Neural progenitor cell (in vitro differentiated cells): ENCODE results near the gene CD19. TPM values are rescaled to one million over a fixed set of nuclear protein-coding genes. Genes with fewer than 3 reads are reported as not detected.

Experiments used
- DNase-seq: peaks from one replicate; pipeline ENCODE4 v3.0.0-alpha.2; 2016; ENCODE audit warnings: low spot score
- H2AFZ ChIP-seq: fragments of 200-600 bp; sonication (generic); replicated peaks from 2 replicates; pipeline ENCODE4 v1.6.1; 2016; ENCODE audit warnings: antibody characterized with exemption
- H3F3A ChIP-seq: fragments of 200-600 bp; sonication (generic); 2 replicates; pipeline ENCODE4 v1.6.1; 2016; ENCODE audit warnings: antibody characterized with exemption, low read depth
- H3K27ac ChIP-seq: fragments of 200-600 bp; sonication (generic); 2 replicates; pipeline ENCODE4 v1.5.1; 2016; ENCODE audit warnings: mild to moderate bottlenecking
- H3K27me3 ChIP-seq: fragments of 200-600 bp; sonication (generic); 2 replicates; pipeline ENCODE4 v1.6.1; 2016; ENCODE audit warnings: mild to moderate bottlenecking, moderate library complexity
- H3K36me3 ChIP-seq: fragments of 200-600 bp; sonication (generic); 2 replicates; pipeline ENCODE4 v1.5.1; 2016
- H3K4me1 ChIP-seq: fragments of 200-600 bp; sonication (generic); 2 replicates; pipeline ENCODE4 v1.6.1; 2016; ENCODE audit warnings: mixed run types
- H3K4me2 ChIP-seq: fragments of 200-600 bp; sonication (generic); 2 replicates; pipeline ENCODE4 v1.6.1; 2016
- H3K4me3 ChIP-seq: fragments of 200-600 bp; sonication (generic); 2 replicates; pipeline ENCODE4 v1.5.1; 2016
- H3K79me2 ChIP-seq: fragments of 200-600 bp; sonication (generic); 2 replicates; pipeline ENCODE4 v1.6.1; 2016; ENCODE audit warnings: low read depth
- H3K9ac ChIP-seq: fragments of 200-600 bp; sonication (generic); 2 replicates; pipeline ENCODE4 v1.6.1; 2016
- H3K9me3 ChIP-seq: fragments of 200-600 bp; sonication (generic); 2 replicates; pipeline ENCODE4 v1.5.1; 2016; ENCODE audit warnings: low read depth
- H4K20me1 ChIP-seq: fragments of 200-600 bp; sonication (generic); 2 replicates; pipeline ENCODE4 v1.6.1; 2016; ENCODE audit warnings: low read depth
- H3K27ac Mint-ChIP-seq: 3 replicates; pipeline ENCODE4 v1.8.0; 2021; ENCODE audit warnings: mixed read lengths
- H3K27me3 Mint-ChIP-seq: 2 replicates; pipeline ENCODE4 v1.8.0; 2022; ENCODE audit warnings: low read depth, mild to moderate bottlenecking, inconsistent platforms, moderate library complexity, mixed read lengths; ENCODE audit not compliant: insufficient read depth
- H3K36me3 Mint-ChIP-seq: 3 replicates; pipeline ENCODE4 v1.8.0; 2021; ENCODE audit warnings: mixed read lengths
- H3K4me1 Mint-ChIP-seq: 3 replicates; pipeline ENCODE4 v1.8.0; 2021; ENCODE audit warnings: mixed read lengths
- H3K4me3 Mint-ChIP-seq: 3 replicates; pipeline ENCODE4 v1.8.0; 2021; ENCODE audit warnings: mild to moderate bottlenecking, moderate library complexity, mixed read lengths
- H3K9me3 Mint-ChIP-seq: 3 replicates; pipeline ENCODE4 v1.8.0; 2020; ENCODE audit warnings: mixed read lengths
- EZH2 ChIP-seq: fragments of 200-600 bp; sonication (generic); IDR thresholded peaks from 2 replicates; pipeline ENCODE4 v1.6.1; 2017; ENCODE audit warnings: antibody characterized with exemption, mild to moderate bottlenecking, moderate library complexity
- EZH2phosphoT487 ChIP-seq: fragments of 200-600 bp; sonication (generic); IDR thresholded peaks from 2 replicates; pipeline ENCODE4 v1.6.1; 2017; ENCODE audit warnings: antibody characterized with exemption
- total RNA-seq: library from RNA; depleted of rRNA; stranded (reverse); fragments of >200 nt; gene quantifications from 2 replicates; pipeline ENCODE4 v1.2.3, GENCODE V29; 2015; ENCODE audit warnings: low replicate concordance
- TF ChIP-seq, protein P1 (sequence below): fragments of 200-600 bp; sonication (generic); IDR thresholded peaks from 2 replicates; pipeline ENCODE4 v1.5.1; 2017; ENCODE audit warnings: antibody characterized with exemption, mild to moderate bottlenecking

Gene CD19
- total RNA-seq, 1 donor from 2014 or later = not detected

GRCh38 chr16:28923652-28924398 lies 7.9 kb upstream of the CD19 start:
- Histone ChIP-seq H3K79me2 (no peaks in the 10 kb centered on the region), H3K4me2 (peak overlapping the region; percentile 84), H2AFZ (peak overlapping the region; percentile 43), H4K20me1 (no peaks in the 10 kb centered on the region), H3F3A (peaks cover 31% of the 10 kb centered on the region), H3K27ac (no peak overlapping the region), H3K36me3 (no peaks in the 10 kb centered on the region), H3K9ac (no peak overlapping the region), H3K9me3 (no peaks in the 10 kb centered on the region), H3K4me1 (no peaks in the 10 kb centered on the region), H3K27me3 (no peaks in the 10 kb centered on the region), H3K4me3 (peak overlapping the region; percentile 69)
- Mint-ChIP-seq H3K27ac (no peak overlapping the region), H3K4me3 (peak overlapping the region; percentile 93), H3K27me3 (peaks cover 4% of the 10 kb centered on the region), H3K4me1 (peaks cover 13% of the 10 kb centered on the region), H3K36me3 (no peaks in the 10 kb centered on the region), H3K9me3 (no peaks in the 10 kb centered on the region)
- DNase-seq = no peak
- no peak for TF ChIP-seq EZH2
- TF ChIP-seq EZH2phosphoT487 = no peak
- TF ChIP-seq, protein P1, sequence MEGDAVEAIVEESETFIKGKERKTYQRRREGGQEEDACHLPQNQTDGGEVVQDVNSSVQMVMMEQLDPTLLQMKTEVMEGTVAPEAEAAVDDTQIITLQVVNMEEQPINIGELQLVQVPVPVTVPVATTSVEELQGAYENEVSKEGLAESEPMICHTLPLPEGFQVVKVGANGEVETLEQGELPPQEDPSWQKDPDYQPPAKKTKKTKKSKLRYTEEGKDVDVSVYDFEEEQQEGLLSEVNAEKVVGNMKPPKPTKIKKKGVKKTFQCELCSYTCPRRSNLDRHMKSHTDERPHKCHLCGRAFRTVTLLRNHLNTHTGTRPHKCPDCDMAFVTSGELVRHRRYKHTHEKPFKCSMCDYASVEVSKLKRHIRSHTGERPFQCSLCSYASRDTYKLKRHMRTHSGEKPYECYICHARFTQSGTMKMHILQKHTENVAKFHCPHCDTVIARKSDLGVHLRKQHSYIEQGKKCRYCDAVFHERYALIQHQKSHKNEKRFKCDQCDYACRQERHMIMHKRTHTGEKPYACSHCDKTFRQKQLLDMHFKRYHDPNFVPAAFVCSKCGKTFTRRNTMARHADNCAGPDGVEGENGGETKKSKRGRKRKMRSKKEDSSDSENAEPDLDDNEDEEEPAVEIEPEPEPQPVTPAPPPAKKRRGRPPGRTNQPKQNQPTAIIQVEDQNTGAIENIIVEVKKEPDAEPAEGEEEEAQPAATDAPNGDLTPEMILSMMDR = no peak

DNA sequence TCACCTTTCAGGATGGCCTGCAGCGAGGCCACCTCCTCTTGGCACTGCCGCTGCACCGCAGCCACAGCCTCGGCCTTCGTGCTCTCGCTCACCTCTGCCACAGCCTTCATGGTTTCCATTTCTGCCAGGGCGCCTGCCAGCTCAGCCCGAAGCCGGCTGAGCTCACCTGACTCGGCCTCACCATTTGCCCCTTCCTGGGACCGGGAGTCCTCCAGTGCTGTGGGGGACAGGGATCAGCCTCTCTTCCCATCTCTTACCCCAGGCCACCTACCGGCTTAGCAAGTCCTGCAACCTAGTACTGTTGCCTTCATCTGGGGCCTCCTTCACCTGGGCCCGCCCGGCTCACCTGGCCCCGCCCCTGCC lies 7.4 kb upstream of the CD19 start:
- peaks cover 13% of the 10 kb centered on the region for H3K4me1 Mint-ChIP-seq
- Histone ChIP-seq H4K20me1 (no peaks in the 10 kb centered on the region), H3K4me2 (peak overlapping the region; percentile 84), H3K27ac (no peak overlapping the region), H3K9me3 (no peaks in the 10 kb centered on the region), H3K9ac (no peak overlapping the region), H2AFZ (peak overlapping the region; percentile 43), H3K4me3 (peak overlapping the region; percentile 69), H3K36me3 (no peaks in the 10 kb centered on the region), H3K79me2 (no peaks in the 10 kb centered on the region), H3K4me1 (no peaks in the 10 kb centered on the region), H3K27me3 (no peaks in the 10 kb centered on the region), H3F3A (peaks cover 31% of the 10 kb centered on the region)
- no peaks in the 10 kb centered on the region for H3K9me3 Mint-ChIP-seq
- H3K4me3 Mint-ChIP-seq = peak overlapping the region; percentile 93
- DNase-seq = no peak
- peaks cover 4% of the 10 kb centered on the region for H3K27me3 Mint-ChIP-seq
- TF ChIP-seq EZH2 (no peak), EZH2phosphoT487 (no peak)
- TF ChIP-seq, protein P1 = no peak
- no peak overlapping the region for H3K27ac Mint-ChIP-seq
- H3K36me3 Mint-ChIP-seq = no peaks in the 10 kb centered on the region

DNA sequence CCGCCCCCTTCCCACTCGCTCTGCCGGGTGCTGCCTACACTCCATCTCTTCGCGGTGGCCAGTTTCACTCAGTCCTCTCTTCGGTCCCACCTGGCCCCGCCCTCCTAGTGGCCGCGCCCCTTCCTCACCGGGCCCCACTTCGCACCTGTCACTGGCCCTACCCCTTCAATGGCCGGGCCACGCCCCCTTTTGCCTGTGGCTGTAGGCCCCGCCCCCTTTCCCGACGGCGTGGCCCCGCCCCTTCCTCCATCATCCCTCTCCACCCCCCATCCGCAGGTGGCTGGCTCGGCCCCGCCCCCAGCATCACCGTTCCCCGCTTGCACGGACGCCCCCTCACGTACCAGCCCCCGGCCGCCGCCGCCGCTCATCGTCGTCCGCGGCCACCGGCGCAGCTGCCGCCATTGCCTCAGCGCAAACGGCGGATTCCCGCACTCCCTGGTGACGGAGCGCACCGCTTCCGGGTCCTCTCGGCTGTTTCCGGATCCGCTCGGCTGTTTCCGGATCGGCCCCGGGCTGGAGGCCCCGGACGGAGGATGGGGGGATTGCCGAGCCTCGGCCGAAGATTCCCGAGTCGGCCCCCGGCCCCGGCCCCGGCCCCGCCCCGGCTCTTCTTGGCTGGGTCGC lies 6.9 kb upstream of the CD19 start, which contains the start of gene RABEP2:
Gene RABEP2, minus strand, starts transcription at position 477 of the 624 bp plus-strand sequence. Its CDS starts 75 bp downstream, at position 402.
- Histone ChIP-seq H3K4me2 (peak within 1 kb of the TSS; percentile 84), H3K9ac (peak within 1 kb of the TSS; percentile 69), H3K4me1 (no peaks in the 10 kb centered on the region), H3K27ac (peak within 1 kb of the TSS; percentile 59), H4K20me1 (no peaks in the 10 kb centered on the region), H3K79me2 (no peaks in the 10 kb centered on the region), H3K9me3 (no peaks in the 10 kb centered on the region), H3K4me3 (peak within 1 kb of the TSS; percentile 69), H3K27me3 (no peaks in the 10 kb centered on the region), H2AFZ (peak within 1 kb of the TSS; percentile 92), H3F3A (peaks cover 32% of the 10 kb centered on the region), H3K36me3 (no peaks in the 10 kb centered on the region)
- Mint-ChIP-seq H3K4me3 (peak within 1 kb of the TSS; percentile 93), H3K27me3 (peaks cover 4% of the 10 kb centered on the region), H3K4me1 (peaks cover 13% of the 10 kb centered on the region), H3K27ac (peak within 1 kb of the TSS; percentile 93), H3K9me3 (no peaks in the 10 kb centered on the region), H3K36me3 (no peaks in the 10 kb centered on the region)
- peak; percentile 96 for DNase-seq
- no peak for TF ChIP-seq EZH2
- TF ChIP-seq, protein P1 = no peak
- no peak for TF ChIP-seq EZH2phosphoT487
